GM12878 (cell line): ENCODE measurements around the gene URI1.

ENCODE experiments used
- BCL3 ChIP-seq: IDR thresholded peaks from 2 replicates; pipeline ENCODE4 v1.6.1; 2011; ENCODE audit warnings: borderline replicate concordance, low read depth, mild to moderate bottlenecking, moderate library complexity, low read length; ENCODE audit not compliant: insufficient read depth, poor library complexity, severe bottlenecking
- BMI1 ChIP-seq: fragments of 450-650 bp; IDR thresholded peaks from 2 replicates; pipeline ENCODE4 v1.6.1; 2016; ENCODE audit warnings: mild to moderate bottlenecking, moderate library complexity, borderline replicate concordance
- BRCA1 ChIP-seq: IDR thresholded peaks from 2 replicates; pipeline ENCODE4 v1.6.1; 2011; ENCODE audit warnings: low read depth, low read length, improper control_type of control experiment
- CTCF ChIP-seq, 3 experiments: IDR thresholded peaks in 2 of 3; conservative IDR thresholded peaks in 1 of 3; 2 replicates each; pipeline ENCODE4 v1.5.1; 2011; ENCODE audit warnings: low read depth in 3 of 3, low read length in 3 of 3, mild to moderate bottlenecking in 3 of 3, control low read depth in 2 of 3, moderate library complexity in 2 of 3, inconsistent platforms in 1 of 3, mixed read lengths in 1 of 3; ENCODE audit not compliant: control insufficient read depth in 2 of 3, insufficient read depth in 1 of 3; ENCODE audit errors: extremely low read depth in 1 of 3
- DPF2 ChIP-seq: fragments of 450-650 bp; IDR thresholded peaks from 2 replicates; pipeline ENCODE4 v1.6.1; 2017; ENCODE audit warnings: mild to moderate bottlenecking
- EZH2 ChIP-seq: IDR thresholded peaks from 2 replicates; pipeline ENCODE4 v1.6.1; 2012; ENCODE audit warnings: low read depth, mild to moderate bottlenecking, control low read depth, inconsistent platforms, low read length, borderline replicate concordance; ENCODE audit not compliant: control insufficient read depth
- FOS ChIP-seq: IDR thresholded peaks from 3 replicates; pipeline ENCODE4 v1.6.1; 2011; ENCODE audit warnings: borderline replicate concordance; ENCODE audit not compliant: insufficient read length; ENCODE audit errors: extremely low read depth
- MAX ChIP-seq: IDR thresholded peaks from 2 replicates; pipeline ENCODE4 v1.6.1; 2012; ENCODE audit warnings: low read depth, low read length, improper control_type of control experiment
- ZNF24 ChIP-seq: fragments of 450-650 bp; IDR thresholded peaks from 2 replicates; pipeline ENCODE4 v1.6.1; 2017; ENCODE audit warnings: antibody characterized with exemption, mild to moderate bottlenecking
- ZSCAN29 ChIP-seq: fragments of 450-650 bp; IDR thresholded peaks from 2 replicates; pipeline ENCODE4 v1.6.1; 2017; ENCODE audit warnings: mild to moderate bottlenecking, moderate library complexity
- ZZZ3 ChIP-seq: IDR thresholded peaks from 2 replicates; pipeline ENCODE4 v1.6.1; 2011; ENCODE audit warnings: low read depth; ENCODE audit not compliant: control insufficient read depth, insufficient read length

DNA sequence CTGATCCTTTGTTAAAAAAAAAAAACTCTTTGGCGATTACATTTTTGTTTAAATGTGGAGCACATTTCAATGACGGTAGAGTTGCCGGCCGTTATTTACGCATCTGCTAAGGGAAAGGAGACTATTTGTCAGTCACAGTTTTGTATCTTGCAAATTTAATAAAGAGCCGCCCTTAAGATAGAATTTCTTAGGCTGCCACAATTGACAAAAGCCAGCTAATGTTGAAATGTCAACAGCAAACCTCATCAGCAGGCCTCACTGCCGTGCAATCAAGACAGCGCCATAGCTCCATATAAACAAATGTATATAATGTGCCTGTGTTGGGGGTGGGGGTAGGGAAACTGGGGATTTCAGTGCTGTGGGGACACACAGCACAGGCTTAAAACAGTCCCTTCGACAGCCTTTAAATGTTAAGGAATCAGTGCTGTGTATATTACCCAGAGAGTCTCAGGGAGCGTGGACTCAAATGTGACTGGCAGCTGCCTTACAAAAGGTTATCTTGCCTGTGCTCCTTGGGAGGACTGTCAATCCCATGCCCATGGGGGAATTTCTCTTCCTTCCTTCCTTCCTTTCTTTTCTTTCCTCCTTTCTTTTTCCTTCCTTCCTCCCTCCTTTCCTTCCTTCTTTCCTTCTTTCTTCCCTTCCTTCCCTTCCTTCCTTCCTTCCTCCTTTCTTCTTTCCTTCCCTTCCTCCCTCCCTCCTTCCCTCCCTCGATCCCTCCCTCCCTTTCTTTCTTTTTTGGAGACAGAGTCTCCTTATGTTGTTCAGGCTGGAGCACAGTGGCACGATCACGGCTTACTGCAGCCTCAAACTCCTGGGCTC is 108.0 kb downstream of the URI1 start:
- TF ChIP-seq BMI1 (no peak), ZZZ3 (no peak), BCL3 (no peak), ZSCAN29 (no peak), CTCF (IDR thresholded peaks at IDR 0.05 in 2 of 3, conservative IDR thresholded peaks at IDR 0.05 in 1 of 3; ENCODE audit: control insufficient read depth in 2 of 3, extremely low read depth in 1 of 3, insufficient read depth in 1 of 3, low read depth in 3 of 3, low read length in 3 of 3) (no peak), DPF2 (no peak), MAX (no peak), EZH2 (no peak), ZNF24 (no peak), FOS (no peak), BRCA1 (no peak)
